Measurements from ENCODE around the gene SMARCA5. TPM values are rescaled to one million over a fixed set of nuclear protein-coding genes. Genes with fewer than 3 reads are reported as not detected.

The SMARCA5 gene
- total and polyA plus RNA-seq, 9 of the 15 experiments (the other 6 are each of a cell fraction or from before 2014, with no cell fraction given), result 21.6 to 57.8 (median 34.6) TPM

DNA sequence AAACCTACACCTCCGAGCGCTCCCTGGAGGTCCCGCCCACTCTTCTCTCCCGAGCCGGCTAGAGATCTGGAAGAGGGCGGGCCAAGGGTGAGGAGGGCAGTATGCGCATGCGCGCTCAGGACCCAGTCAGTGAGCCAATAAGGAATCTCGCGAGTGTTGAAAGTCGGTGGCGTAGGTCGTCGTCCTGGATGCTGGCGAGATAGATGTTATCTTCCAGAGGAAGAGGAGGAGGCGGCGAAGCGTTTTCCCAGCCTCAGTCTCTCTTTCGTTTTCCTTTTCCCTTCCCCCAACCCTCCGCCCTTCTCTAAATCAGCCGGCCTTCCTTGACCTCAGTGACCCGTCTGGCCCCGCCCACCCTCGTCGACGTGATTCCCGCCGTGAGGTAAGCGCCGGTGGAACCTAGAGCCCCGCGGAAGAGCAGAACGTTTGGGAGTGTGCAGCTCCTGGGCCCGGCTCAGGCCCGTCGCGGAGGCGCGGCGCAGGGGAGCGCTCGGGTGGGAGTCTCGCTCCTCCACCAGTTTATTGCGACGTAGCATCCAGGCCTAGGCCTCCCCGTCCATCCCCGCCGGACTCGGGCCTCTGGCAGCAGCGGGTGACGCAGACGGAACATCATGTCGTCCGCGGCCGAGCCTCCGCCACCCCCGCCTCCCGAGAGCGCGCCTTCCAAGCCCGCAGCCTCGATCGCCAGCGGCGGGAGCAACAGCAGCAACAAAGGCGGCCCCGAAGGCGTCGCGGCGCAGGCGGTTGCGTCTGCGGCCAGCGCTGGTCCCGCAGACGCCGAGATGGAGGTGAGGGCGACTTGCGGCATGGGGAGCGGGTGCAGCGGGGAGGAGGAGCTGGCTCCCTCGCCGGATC is at the start of gene SMARCA5 (continued):
- TF ChIP-seq, protein P1, sequence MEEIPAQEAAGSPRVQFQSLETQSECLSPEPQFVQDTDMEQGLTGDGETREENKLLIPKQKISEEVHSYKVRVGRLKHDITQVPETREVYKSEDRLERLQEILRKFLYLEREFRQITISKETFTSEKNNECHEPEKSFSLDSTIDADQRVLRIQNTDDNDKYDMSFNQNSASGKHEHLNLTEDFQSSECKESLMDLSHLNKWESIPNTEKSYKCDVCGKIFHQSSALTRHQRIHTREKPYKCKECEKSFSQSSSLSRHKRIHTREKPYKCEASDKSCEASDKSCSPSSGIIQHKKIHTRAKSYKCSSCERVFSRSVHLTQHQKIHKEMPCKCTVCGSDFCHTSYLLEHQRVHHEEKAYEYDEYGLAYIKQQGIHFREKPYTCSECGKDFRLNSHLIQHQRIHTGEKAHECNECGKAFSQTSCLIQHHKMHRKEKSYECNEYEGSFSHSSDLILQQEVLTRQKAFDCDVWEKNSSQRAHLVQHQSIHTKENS (CRISPR knock-in tag; IDR thresholded peaks at IDR 0.05), result no peak
- TF ChIP-seq, protein P2, sequence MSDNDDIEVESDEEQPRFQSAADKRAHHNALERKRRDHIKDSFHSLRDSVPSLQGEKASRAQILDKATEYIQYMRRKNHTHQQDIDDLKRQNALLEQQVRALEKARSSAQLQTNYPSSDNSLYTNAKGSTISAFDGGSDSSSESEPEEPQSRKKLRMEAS (CRISPR knock-in tag; IDR thresholded peaks at IDR 0.05), result peak; percentile 61
- no peak for TF ChIP-seq ZNF583 (CRISPR knock-in tag; IDR thresholded peaks at IDR 0.05)
- TF ChIP-seq ZNF766 (CRISPR knock-in tag; conservative IDR thresholded peaks at IDR 0.05), result no peak
- no peak for TF ChIP-seq CHD4 (IDR thresholded peaks at IDR 0.05; ENCODE audit: insufficient read depth, insufficient replicate concordance, low read depth, low read length, poor library complexity, severe bottlenecking)
- no peak for TF ChIP-seq ZNF780A (CRISPR knock-in tag; IDR thresholded peaks at IDR 0.05)
- no peak for TF ChIP-seq IRF9 (tag; IDR thresholded peaks at IDR 0.05)
- TF ChIP-seq ZNF764 (CRISPR knock-in tag; IDR thresholded peaks at IDR 0.05; ENCODE audit: low read depth), result no peak
- TF ChIP-seq IRF2 (CRISPR knock-in tag; IDR thresholded peaks at IDR 0.05), result no peak
- TF ChIP-seq BCOR (IDR thresholded peaks at IDR 0.05), result 0 out of 2 replicates have a peak, but pooled peaks have one; percentile 27
- TF ChIP-seq ZKSCAN8 (CRISPR knock-in tag; IDR thresholded peaks at IDR 0.05), result no peak
- no peak for TF ChIP-seq ZNF561 (CRISPR knock-in tag; conservative IDR thresholded peaks at IDR 0.05)
- TF ChIP-seq ZNF175 (CRISPR knock-in tag; IDR thresholded peaks at IDR 0.05; ENCODE audit: low read depth), result no peak
- TF ChIP-seq ZNF280A (IDR thresholded peaks at IDR 0.05; ENCODE audit: low read depth, partially characterized antibody), result no peak
- no peak for TF ChIP-seq SMARCA5 (IDR thresholded peaks at IDR 0.05)
- no peak; the same call in 1 of the 2 replicates for TF ChIP-seq ZNF224 (CRISPR knock-in tag; IDR thresholded peaks at IDR 0.05)
- TF ChIP-seq CHD1 (IDR thresholded peaks at IDR 0.05; ENCODE audit: low read length), result no peak
- TF ChIP-seq ZNF696 (CRISPR knock-in tag; conservative IDR thresholded peaks at IDR 0.05), result no peak
- no peak for TF ChIP-seq JUNB (CRISPR knock-in tag; conservative IDR thresholded peaks at IDR 0.05)
- TF ChIP-seq SRF (CRISPR knock-in tag; IDR thresholded peaks at IDR 0.05), result no peak
- no peak for TF ChIP-seq ARID2 (IDR thresholded peaks at IDR 0.05)
- TF ChIP-seq POLR2G (IDR thresholded peaks at IDR 0.05; ENCODE audit: low read depth, low read length), result peak; percentile 93
- TF ChIP-seq ZNF274 (IDR thresholded peaks at IDR 0.05; ENCODE audit: borderline replicate concordance, low read depth, low read length), result no peak
- no peak for TF ChIP-seq TCF3 (CRISPR knock-in tag; IDR thresholded peaks at IDR 0.05)

All from K562 (cell line).